WTC11 (cell line): Measurements from ENCODE around the gene IFT88. TPM values are rescaled to one million over a fixed set of nuclear protein-coding genes. Genes with fewer than 3 reads are reported as not detected.

Source experiments
- ATAC-seq: fragments of 200-7000 bp; cut with Tn5 transposase; 2 replicates; pipeline ENCODE4 v1.10.0; 2021; ENCODE audit warnings: mild to moderate bottlenecking, moderate library complexity
- CTCF ChIA-PET: fragments of 300-600 bp; sonication (Branson Sonifier 250); formaldehyde crosslinking; loops from one replicate; lab custom pipeline; 2021; ENCODE audit warnings: antibody characterized with exemption; lab: Charles Lee
- POLR2A ChIA-PET: fragments of 350-600 bp; sonication (Branson Sonifier 250); formaldehyde crosslinking; loops from one replicate; lab custom pipeline; 2021; ENCODE audit warnings: antibody characterized with exemption; lab: Charles Lee
- DNase-seq: peaks from one replicate; pipeline ENCODE4 v3.0.0; 2021; ENCODE audit warnings: low spot score
- H3K27ac Mint-ChIP-seq: 2 replicates; pipeline ENCODE4 v1.8.0; 2021; ENCODE audit warnings: mixed read lengths
- H3K27me3 Mint-ChIP-seq: 2 replicates; pipeline ENCODE4 v1.8.0; 2021; ENCODE audit warnings: low read depth, mild to moderate bottlenecking, moderate library complexity, mixed read lengths
- H3K36me3 Mint-ChIP-seq: 2 replicates; pipeline ENCODE4 v1.8.0; 2021; ENCODE audit warnings: mixed read lengths
- H3K4me1 Mint-ChIP-seq: 2 replicates; pipeline ENCODE4 v1.8.0; 2022; ENCODE audit warnings: mixed read lengths
- H3K4me3 Mint-ChIP-seq: 2 replicates; pipeline ENCODE4 v1.8.0; 2021; ENCODE audit warnings: mild to moderate bottlenecking, moderate library complexity, mixed read lengths
- H3K9me3 Mint-ChIP-seq: 2 replicates; pipeline ENCODE4 v1.8.0; 2021; ENCODE audit warnings: mixed read lengths
- E2F1 ChIP-seq: sonication (generic); formaldehyde crosslinking; IDR thresholded peaks from 2 replicates; pipeline ENCODE4 v1.8.0; 2022; ENCODE audit warnings: mild to moderate bottlenecking, missing genetic modification reagents
- ESRRA ChIP-seq: sonication (generic); formaldehyde crosslinking; IDR thresholded peaks from 2 replicates; pipeline ENCODE4 v1.8.1; 2022; ENCODE audit warnings: mild to moderate bottlenecking, missing genetic modification reagents, borderline replicate concordance
- ETV6 ChIP-seq: sonication (generic); formaldehyde crosslinking; IDR thresholded peaks from 2 replicates; pipeline ENCODE4 v1.8.1; 2022; ENCODE audit warnings: mild to moderate bottlenecking, missing genetic modification reagents
- IRF2 ChIP-seq: sonication (generic); formaldehyde crosslinking; IDR thresholded peaks from 2 replicates; pipeline ENCODE4 v1.8.0; 2022; ENCODE audit warnings: low read depth, missing genetic modification reagents, borderline replicate concordance
- JAZF1 ChIP-seq: fragments of 250-450 bp; sonication (Bioruptor Pico); IDR thresholded peaks from 2 replicates; pipeline ENCODE4 v1.9.0; 2021; ENCODE audit warnings: moderate library complexity, mild to moderate bottlenecking, inconsistent platforms
- JUN ChIP-seq: sonication (generic); formaldehyde crosslinking; IDR thresholded peaks from 2 replicates; pipeline ENCODE4 v1.8.0; 2023; ENCODE audit warnings: mild to moderate bottlenecking, missing genetic modification reagents
- NR2C2 ChIP-seq: sonication (generic); formaldehyde crosslinking; IDR thresholded peaks from 2 replicates; pipeline ENCODE4 v1.8.0; 2022; ENCODE audit warnings: mild to moderate bottlenecking, missing genetic modification reagents
- PRRX2 ChIP-seq: fragments of 250-450 bp; sonication (Bioruptor Pico); IDR thresholded peaks from 2 replicates; pipeline ENCODE4 v1.8.0; 2021; ENCODE audit warnings: mild to moderate bottlenecking
- SMAD3 ChIP-seq: sonication (generic); formaldehyde crosslinking; IDR thresholded peaks from 2 replicates; pipeline ENCODE4 v1.8.0; 2022; ENCODE audit warnings: missing genetic modification reagents, mild to moderate bottlenecking, borderline replicate concordance
- USF1 ChIP-seq: sonication (generic); formaldehyde crosslinking; IDR thresholded peaks from 2 replicates; pipeline ENCODE4 v1.8.0; 2022; ENCODE audit warnings: mild to moderate bottlenecking, missing genetic modification reagents
- ZBTB21 ChIP-seq: sonication (generic); formaldehyde crosslinking; IDR thresholded peaks from 2 replicates; pipeline ENCODE4 v1.8.1; 2023; ENCODE audit warnings: mild to moderate bottlenecking, missing genetic modification reagents, borderline replicate concordance
- ZMAT4 ChIP-seq: fragments of 250-450 bp; sonication (Bioruptor Pico); IDR thresholded peaks from 2 replicates; pipeline ENCODE4 v1.9.0; 2021; ENCODE audit warnings: mild to moderate bottlenecking
- ZNF396 ChIP-seq: fragments of 250-450 bp; sonication (Bioruptor Pico); IDR thresholded peaks from 2 replicates; pipeline ENCODE4 v1.8.0; 2021; ENCODE audit warnings: mild to moderate bottlenecking, moderate library complexity, borderline replicate concordance
- ZNF532 ChIP-seq: fragments of 250-450 bp; sonication (Bioruptor Pico); IDR thresholded peaks from 2 replicates; pipeline ENCODE4 v1.9.0; 2021; ENCODE audit warnings: mild to moderate bottlenecking, borderline replicate concordance
- total RNA-seq: library from RNA; stranded (reverse); gene quantifications from 3 replicates; pipeline ENCODE4 v1.2.3, GENCODE V29; 2021

Gene IFT88
- total RNA-seq, 1 experiment from 2014 or later = 6.5 TPM

- H3K4me1 Mint-ChIP-seq = 0 out of 2 replicates have a peak, but pooled peaks cover 3% of the 10 kb centered on the region
- H3K36me3 Mint-ChIP-seq = no peaks in the 10 kb centered on the region
- no peak overlapping the region for H3K27ac Mint-ChIP-seq
- TF ChIP-seq JAZF1 (CRISPR knock-in tag) (no peak), IRF2 (no peak), ZMAT4 (CRISPR knock-in tag) (no peak)
- no peak for ATAC-seq
- peaks cover 12% of the 10 kb centered on the region for H3K27me3 Mint-ChIP-seq
- H3K4me3 Mint-ChIP-seq = no peak overlapping the region
- ChIA-PET CTCF (no interaction called here), POLR2A (no interaction called here)
- H3K9me3 Mint-ChIP-seq = no peaks in the 10 kb centered on the region
- no peak for DNase-seq
These were observed 129.1 kb downstream of the IFT88 start for GRCh38 chr13:20696073-20696472.

- peaks cover 7% of the 10 kb centered on the region for H3K4me1 Mint-ChIP-seq
These were observed 132.8 kb downstream of the IFT88 start for GRCh38 chr13:20699715-20700114.

More at GRCh38 chr13:20699715-20700114, 132.8 kb downstream of the IFT88 start:
- no peak for ATAC-seq
- no peaks in the 10 kb centered on the region for H3K9me3 Mint-ChIP-seq
- no peak for DNase-seq
- H3K4me3 Mint-ChIP-seq = no peak overlapping the region
- ChIA-PET CTCF (no interaction called here), POLR2A (interaction anchor here (0.6 kb wide), 1 partner anchor 173 kb away, joined by 3 read pairs; no protein-coding TSS in a partner anchor)
- peaks cover 38% of the 10 kb centered on the region for H3K27me3 Mint-ChIP-seq
- TF ChIP-seq E2F1 (CRISPR knock-in tag) (no peak), SMAD3 (CRISPR knock-in tag) (no peak), ETV6 (CRISPR knock-in tag) (no peak), NR2C2 (no peak), ZBTB21 (no peak), ZNF532 (CRISPR knock-in tag) (no peak), USF1 (CRISPR knock-in tag) (no peak), ZNF396 (CRISPR knock-in tag) (no peak), JUN (CRISPR knock-in tag) (no peak), ESRRA (CRISPR knock-in tag) (no peak), PRRX2 (CRISPR knock-in tag) (no peak)
- no peak overlapping the region for H3K27ac Mint-ChIP-seq
- H3K36me3 Mint-ChIP-seq = no peaks in the 10 kb centered on the region
